ENCODE data around the gene HGFAC. TPM values are rescaled to one million over a fixed set of nuclear protein-coding genes. Genes with fewer than 3 reads are reported as not detected.

Gene HGFAC
- total RNA-seq, 2 donors from 2014 or later, result 0.52 TPM; not detected in 1

DNA sequence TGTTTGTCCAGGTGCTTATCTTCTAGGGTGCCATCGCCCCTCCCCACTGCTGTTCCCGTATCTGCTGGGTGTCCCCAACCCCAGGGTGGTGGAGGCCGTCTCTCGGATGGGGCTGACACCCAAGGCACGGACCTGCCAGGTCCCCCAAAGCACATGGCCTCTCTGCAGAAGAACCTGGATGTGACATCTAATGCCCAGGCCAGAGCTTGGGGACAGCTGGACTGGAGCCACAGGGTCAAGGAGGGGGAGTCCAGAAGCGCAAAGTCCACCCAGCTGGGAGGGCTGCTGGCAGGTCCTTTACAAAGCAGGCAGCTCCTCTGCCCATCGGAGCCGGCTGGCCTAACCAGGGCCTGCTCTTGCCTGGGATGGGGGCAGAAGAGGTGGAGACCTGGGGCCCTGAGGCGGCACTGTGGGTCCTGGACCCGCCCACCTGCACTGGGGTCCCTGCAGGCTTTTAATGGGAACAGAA lies 20.6 kb downstream of the HGFAC start:
- peaks cover 4% of the 10 kb centered on the region for H3K4me1 ChIP-seq
- H3K4me3 ChIP-seq, result no peak overlapping the region
- H3K36me3 ChIP-seq, result no peaks in the 10 kb centered on the region
- no peak overlapping the region for H3K9ac ChIP-seq (ENCODE audit: low read depth in 2 of 2, low read length in 2 of 2)
- H3K9me3 ChIP-seq, result no peaks in the 10 kb centered on the region
- DNase-seq, result no peak
- intact Hi-C loops (cut with DNase I), result no loop called here
- no peak overlapping the region for H3K27ac ChIP-seq
- TF ChIP-seq CTCF (IDR thresholded peaks at IDR 0.05), result no peak
- peaks cover 24% of the 10 kb centered on the region for H3K27me3 ChIP-seq

- peak within 1 kb of the TSS; percentile 34 for H3K4me3 ChIP-seq
Observed at GRCh38 chr4:3462790-3463415, 21.1 kb downstream of the HGFAC start, which contains the start of gene DOK7. DOK7 (plus strand) TSS chr4:3463306; CDS start chr4:3463376, 70 bp downstream.

DNA sequence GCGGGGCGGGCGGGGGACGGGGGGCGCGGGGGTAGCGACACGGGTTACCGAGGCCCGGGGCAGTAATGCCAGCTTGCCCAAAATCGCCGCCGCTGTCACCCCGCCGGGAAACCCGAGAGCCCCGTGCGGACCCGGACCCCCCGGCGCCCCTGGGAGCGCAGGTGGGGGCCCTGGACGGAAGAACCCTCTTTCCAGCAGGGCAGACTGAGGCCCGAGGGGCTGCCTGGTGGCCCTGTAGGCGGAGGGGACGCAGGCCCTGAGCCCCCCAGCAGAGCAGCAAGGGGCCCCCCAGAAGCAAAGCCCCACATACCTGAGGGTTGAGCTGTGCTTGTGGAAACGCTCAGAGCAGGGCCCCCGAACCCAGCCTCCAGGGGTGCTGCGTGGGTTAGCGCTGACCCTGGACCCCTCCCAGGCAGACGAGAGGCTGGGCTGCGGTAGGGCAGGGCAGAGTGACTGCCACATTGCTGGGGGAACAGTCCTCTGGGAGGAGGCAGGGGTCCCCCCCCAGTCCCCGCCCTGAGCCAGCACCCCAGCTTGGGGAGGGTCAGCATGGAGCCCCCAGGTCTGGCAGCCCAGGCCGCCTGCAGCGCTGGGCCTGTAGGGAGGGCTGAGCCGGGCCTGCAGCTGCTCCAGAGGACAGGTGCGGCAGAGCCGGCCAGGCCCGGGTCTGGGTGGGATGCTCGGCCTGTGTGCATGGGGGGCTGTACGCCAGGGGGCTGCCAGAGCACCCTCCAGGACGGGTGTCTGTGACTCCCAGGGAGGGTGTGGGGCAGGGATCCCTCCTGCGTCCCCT lies 22.0 kb downstream of the HGFAC start:
- peak overlapping the region; percentile 34 for H3K4me3 ChIP-seq
- H3K27ac ChIP-seq, result no peak overlapping the region
- no peaks in the 10 kb centered on the region for H3K9me3 ChIP-seq
- no peak overlapping the region for H3K9ac ChIP-seq (ENCODE audit: low read depth in 2 of 2, low read length in 2 of 2)
- TF ChIP-seq CTCF (IDR thresholded peaks at IDR 0.05), result no peak
- no peak for DNase-seq
- H3K4me1 ChIP-seq, result peaks cover 4% of the 10 kb centered on the region
- no peaks in the 10 kb centered on the region for H3K36me3 ChIP-seq
- intact Hi-C loops (cut with DNase I), result no loop called here
- H3K27me3 ChIP-seq, result peaks cover 24% of the 10 kb centered on the region

More at GRCh38 chr4:3462790-3463415, 21.1 kb downstream of the HGFAC start, which contains the start of gene DOK7:
- DNase-seq, result peak; percentile 50
- peaks cover 4% of the 10 kb centered on the region for H3K4me1 ChIP-seq
- intact Hi-C loops (cut with DNase I), result no loop called here
- TF ChIP-seq CTCF (IDR thresholded peaks at IDR 0.05), result no peak
- H3K9ac ChIP-seq (ENCODE audit: low read depth in 2 of 2, low read length in 2 of 2), result no peak within 1 kb of the TSS
- peaks cover 24% of the 10 kb centered on the region for H3K27me3 ChIP-seq
- no peaks in the 10 kb centered on the region for H3K36me3 ChIP-seq
- no peaks in the 10 kb centered on the region for H3K9me3 ChIP-seq
- no peak within 1 kb of the TSS for H3K27ac ChIP-seq

DNA sequence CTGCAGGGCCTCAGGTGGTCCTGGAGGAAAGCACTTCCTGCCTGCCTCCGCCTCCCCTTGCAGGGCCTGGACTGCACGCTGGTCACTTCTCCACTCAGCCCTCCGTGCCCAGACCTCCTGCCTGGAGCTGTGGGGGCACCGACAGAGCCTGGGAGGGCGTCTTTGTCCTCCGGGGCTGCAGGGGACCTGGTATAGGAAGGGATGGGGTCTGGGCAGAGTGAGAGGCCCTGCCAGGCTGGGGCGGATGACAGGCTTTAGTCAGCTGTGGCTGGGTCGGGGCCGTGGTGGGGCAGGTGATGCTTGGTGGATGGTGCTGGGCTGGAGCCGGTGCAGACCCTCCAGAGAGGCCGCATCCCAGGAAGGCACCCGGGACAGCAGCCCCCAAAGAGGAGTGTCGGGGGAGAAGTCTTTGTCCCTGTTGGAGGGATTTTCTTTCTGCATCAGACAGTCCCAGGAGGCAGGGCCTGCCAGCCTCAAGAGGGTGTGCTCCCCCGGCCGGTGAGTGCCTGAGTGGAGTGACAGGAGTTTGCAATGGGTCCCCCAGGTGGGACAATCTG lies 22.7 kb downstream of the HGFAC start:
- DNase-seq, result no peak

More for the DNA sequence above, 22.7 kb downstream of the HGFAC start:
- no peak overlapping the region for H3K9ac ChIP-seq (ENCODE audit: low read depth in 2 of 2, low read length in 2 of 2)
- H3K27me3 ChIP-seq, result peaks cover 24% of the 10 kb centered on the region
- H3K27ac ChIP-seq, result no peak overlapping the region
- no peaks in the 10 kb centered on the region for H3K36me3 ChIP-seq
- no peak for TF ChIP-seq CTCF (IDR thresholded peaks at IDR 0.05)
- peaks cover 4% of the 10 kb centered on the region for H3K4me1 ChIP-seq
- intact Hi-C loops (cut with DNase I), result no loop called here
- H3K4me3 ChIP-seq, result no peak overlapping the region
- H3K9me3 ChIP-seq, result no peaks in the 10 kb centered on the region
